Measurements from ENCODE around the gene IL21R.
"Not testable (repeated sequence)": the region's sequence is repeated elsewhere in the genome, so short reads cannot be mapped to it uniquely, and the experiment has no call there.

IL21R gene

GRCh38 chr16:27434141-27435051 lies 32.4 kb downstream of the IL21R start:
- Histone ChIP-seq H3K4me1 (ENCODE audit: control insufficient read depth in 1 of 2, insufficient read depth in 1 of 2, low read depth in 1 of 2, low read length in 1 of 2) (no peaks in the 10 kb centered on the region), H3K27ac (no peak overlapping the region), H3K4me3 (ENCODE audit: low read depth in 1 of 2, low read length in 1 of 2) (no peak overlapping the region), H3K27me3 (peaks cover 39% of the 10 kb centered on the region), H3K9me3 (no peaks in the 10 kb centered on the region), H3K36me3 (no peaks in the 10 kb centered on the region)
- TF ChIP-seq, protein P1, sequence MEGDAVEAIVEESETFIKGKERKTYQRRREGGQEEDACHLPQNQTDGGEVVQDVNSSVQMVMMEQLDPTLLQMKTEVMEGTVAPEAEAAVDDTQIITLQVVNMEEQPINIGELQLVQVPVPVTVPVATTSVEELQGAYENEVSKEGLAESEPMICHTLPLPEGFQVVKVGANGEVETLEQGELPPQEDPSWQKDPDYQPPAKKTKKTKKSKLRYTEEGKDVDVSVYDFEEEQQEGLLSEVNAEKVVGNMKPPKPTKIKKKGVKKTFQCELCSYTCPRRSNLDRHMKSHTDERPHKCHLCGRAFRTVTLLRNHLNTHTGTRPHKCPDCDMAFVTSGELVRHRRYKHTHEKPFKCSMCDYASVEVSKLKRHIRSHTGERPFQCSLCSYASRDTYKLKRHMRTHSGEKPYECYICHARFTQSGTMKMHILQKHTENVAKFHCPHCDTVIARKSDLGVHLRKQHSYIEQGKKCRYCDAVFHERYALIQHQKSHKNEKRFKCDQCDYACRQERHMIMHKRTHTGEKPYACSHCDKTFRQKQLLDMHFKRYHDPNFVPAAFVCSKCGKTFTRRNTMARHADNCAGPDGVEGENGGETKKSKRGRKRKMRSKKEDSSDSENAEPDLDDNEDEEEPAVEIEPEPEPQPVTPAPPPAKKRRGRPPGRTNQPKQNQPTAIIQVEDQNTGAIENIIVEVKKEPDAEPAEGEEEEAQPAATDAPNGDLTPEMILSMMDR (IDR thresholded peaks at IDR 0.05): no peak

- not testable (repeated sequence) for H3K4me1 ChIP-seq (ENCODE audit: control insufficient read depth in 1 of 2, insufficient read depth in 1 of 2, low read depth in 1 of 2, low read length in 1 of 2); H3K27ac ChIP-seq; H3K9me3 ChIP-seq; H3K36me3 ChIP-seq; H3K4me3 ChIP-seq (ENCODE audit: low read depth in 1 of 2, low read length in 1 of 2)
- peaks cover 34% of the 10 kb centered on the region for H3K27me3 ChIP-seq
These were observed 33.2 kb downstream of the IL21R start for GRCh38 chr16:27435146-27435545.

DNA sequence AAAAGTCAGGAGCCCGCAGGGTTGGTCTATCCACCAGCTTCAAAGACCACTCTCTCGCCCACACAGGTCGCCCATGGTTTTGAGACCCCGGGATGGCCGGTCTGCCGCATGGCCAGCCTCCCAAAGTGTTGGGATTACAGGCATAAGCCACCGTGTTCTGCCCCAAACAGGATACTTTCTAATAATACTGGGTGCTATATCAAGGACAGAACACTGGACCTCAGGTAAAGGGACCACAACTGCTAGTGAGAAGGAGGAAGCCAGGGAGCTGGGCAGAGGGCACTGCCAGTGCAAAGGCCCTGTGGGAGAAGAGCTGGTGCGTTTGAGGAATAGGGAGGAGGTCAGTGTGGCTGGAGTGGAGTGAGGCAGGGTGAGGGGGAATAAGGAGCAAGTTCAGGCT lies 34.1 kb downstream of the IL21R start:
- Histone ChIP-seq H3K36me3 (no peaks in the 10 kb centered on the region), H3K27me3 (peaks cover 25% of the 10 kb centered on the region), H3K9me3 (no peaks in the 10 kb centered on the region), H3K4me3 (ENCODE audit: low read depth in 1 of 2, low read length in 1 of 2) (no peak overlapping the region), H3K4me1 (ENCODE audit: control insufficient read depth in 1 of 2, insufficient read depth in 1 of 2, low read depth in 1 of 2, low read length in 1 of 2) (no peaks in the 10 kb centered on the region), H3K27ac (no peak overlapping the region)
- TF ChIP-seq, protein P1 (IDR thresholded peaks at IDR 0.05): no peak

DNA sequence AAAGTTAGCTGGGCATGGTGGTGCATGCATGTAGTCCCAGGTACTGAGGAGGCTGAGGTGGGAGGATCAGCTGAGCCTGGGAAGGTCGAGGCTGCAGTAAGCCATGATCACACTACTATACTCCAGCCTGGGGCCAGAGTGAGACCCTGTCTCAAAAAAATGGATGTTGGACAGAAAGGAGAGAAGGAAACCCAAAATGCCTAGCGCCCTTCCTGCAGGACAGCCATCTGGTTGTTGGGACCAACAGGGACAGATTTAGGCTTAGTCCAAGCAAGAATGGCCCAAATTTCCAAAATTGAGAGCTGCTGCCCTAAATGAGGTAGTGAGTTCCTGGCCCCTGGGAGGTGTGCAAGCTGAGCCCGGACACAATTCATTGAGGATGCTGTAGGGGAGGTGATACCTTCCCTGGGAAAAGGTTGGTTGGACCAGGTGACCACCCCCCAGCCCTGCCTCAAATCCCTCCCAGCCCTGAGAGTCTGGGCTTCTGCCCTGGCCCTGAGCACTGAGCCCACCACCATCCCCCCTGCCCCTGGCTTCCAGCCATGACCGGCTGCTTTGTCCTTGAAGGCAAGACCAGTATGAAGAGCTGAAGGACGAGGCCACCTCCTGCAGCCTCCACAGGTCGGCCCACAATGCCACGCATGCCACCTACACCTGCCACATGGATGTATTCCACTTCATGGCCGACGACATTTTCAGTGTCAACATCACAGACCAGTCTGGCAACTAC lies 35.1 kb downstream of the IL21R start:
- Histone ChIP-seq H3K27ac (no peak overlapping the region), H3K4me1 (ENCODE audit: control insufficient read depth in 1 of 2, insufficient read depth in 1 of 2, low read depth in 1 of 2, low read length in 1 of 2) (no peaks in the 10 kb centered on the region), H3K36me3 (no peaks in the 10 kb centered on the region), H3K27me3 (peaks cover 15% of the 10 kb centered on the region), H3K4me3 (ENCODE audit: low read depth in 1 of 2, low read length in 1 of 2) (no peak overlapping the region), H3K9me3 (no peaks in the 10 kb centered on the region)
- TF ChIP-seq, protein P1 (IDR thresholded peaks at IDR 0.05): no peak

- no peaks in the 10 kb centered on the region for H3K36me3 ChIP-seq
- TF ChIP-seq, protein P1 (IDR thresholded peaks at IDR 0.05): no peak
- peaks cover 6% of the 10 kb centered on the region for H3K27me3 ChIP-seq
- H3K27ac ChIP-seq: no peak overlapping the region
- no peaks in the 10 kb centered on the region for H3K9me3 ChIP-seq
- no peaks in the 10 kb centered on the region for H3K4me1 ChIP-seq (ENCODE audit: control insufficient read depth in 1 of 2, insufficient read depth in 1 of 2, low read depth in 1 of 2, low read length in 1 of 2)
- no peak overlapping the region for H3K4me3 ChIP-seq (ENCODE audit: low read depth in 1 of 2, low read length in 1 of 2)
These were observed 36.0 kb downstream of the IL21R start for GRCh38 chr16:27437946-27438345.

Measured in neutrophil (primary cell).